ENCODE measurements around the gene ENTPD2. TPM values are rescaled to one million over a fixed set of nuclear protein-coding genes. Genes with fewer than 3 reads are reported as not detected.

ENTPD2 gene
- total RNA-seq, 1 experiment from 2014 or later = not detected

GRCh38 chr9:137031904-137032640, 21.8 kb downstream of the ENTPD2 start, which contains the start of gene FUT7:
FUT7 (minus strand) TSS chr9:137032088; CDS start chr9:137031991, 97 bp downstream.
- DNase-seq (ENCODE audit: low read depth) = no peak

DNA sequence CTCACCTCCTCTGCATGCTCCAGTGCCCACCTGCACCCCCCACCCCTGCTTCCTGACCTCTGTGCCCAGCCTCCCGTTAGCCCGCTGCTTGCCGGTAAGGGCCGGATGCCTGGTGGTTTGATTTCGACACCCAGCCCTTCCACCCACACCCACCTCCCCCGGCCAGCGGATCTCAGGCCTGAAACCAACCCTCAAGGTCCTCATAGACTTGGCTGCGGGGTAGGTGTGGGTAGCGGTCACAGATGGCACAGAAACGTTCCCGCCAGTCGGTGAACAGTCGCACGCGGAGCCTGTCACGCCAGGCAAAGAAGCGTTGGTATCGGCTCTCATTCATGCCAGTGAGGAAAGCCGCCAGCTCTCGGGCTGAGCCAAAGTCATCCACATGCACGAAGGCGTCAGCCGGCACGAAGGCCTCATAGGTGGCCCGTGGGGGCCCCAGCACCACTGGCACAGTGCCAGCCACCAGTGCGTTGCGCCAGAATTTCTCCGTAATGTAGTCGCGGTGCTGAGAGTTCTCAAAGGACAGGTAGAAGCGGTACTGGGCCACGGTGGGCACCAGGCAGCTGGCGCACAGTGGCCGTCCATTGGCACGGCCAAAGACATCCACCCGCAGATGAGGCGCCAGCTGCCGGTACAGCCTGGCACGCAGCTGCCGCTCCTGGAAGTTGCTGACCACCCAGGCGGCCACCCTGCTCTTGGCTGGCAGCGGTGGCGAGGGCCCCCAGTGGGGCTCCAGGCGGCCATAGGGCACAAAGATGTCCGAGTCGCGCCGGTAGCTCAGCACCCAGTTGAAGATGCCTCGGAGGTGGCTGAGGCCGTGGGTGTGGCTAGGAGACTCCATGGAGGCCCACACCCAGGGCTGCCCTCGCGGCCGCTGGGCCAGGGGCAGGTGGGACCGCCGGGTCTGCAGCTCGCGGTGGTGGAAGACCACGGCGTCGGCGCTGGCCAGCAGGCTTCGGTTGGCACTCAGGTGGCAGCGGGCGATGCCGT, 23.0 kb downstream of the ENTPD2 start:
- DNase-seq (ENCODE audit: low read depth) = no peak

DNA sequence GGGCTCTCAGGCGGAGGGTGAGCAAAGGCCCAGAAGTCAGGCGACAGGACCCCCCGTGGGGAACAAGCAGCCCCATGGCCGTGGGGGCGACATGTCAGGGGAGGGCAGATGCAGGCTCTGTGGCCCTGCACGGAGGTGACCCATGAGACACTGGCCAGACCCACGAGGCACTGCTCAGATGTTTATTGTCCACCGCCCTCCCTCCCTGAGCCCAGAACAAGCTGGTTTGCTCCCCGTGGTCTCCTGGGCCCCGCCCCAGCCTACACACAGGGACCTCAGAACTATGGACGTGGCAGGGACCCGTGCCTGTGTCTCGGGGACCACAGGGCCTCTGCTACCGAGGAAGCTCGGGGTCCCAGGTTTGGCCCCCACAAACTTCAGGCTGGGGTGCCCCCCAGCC, 23.9 kb downstream of the ENTPD2 start:
- DNase-seq (ENCODE audit: low read depth) = no peak

- DNase-seq (ENCODE audit: low read depth) = peak; percentile 55
Measured at GRCh38 chr9:137029058-137029936, 24.6 kb downstream of the ENTPD2 start.

GRCh38 chr9:137028263-137029057, 25.4 kb downstream of the ENTPD2 start:
- peak; percentile 37 for DNase-seq (ENCODE audit: low read depth)

- no peak for DNase-seq (ENCODE audit: low read depth)
Measured at GRCh38 chr9:137027369-137028262, 26.2 kb downstream of the ENTPD2 start, which contains the start of gene ABCA2. ABCA2 (minus strand) TSS chr9:137028237; CDS start chr9:137028140, 97 bp downstream.

DNA sequence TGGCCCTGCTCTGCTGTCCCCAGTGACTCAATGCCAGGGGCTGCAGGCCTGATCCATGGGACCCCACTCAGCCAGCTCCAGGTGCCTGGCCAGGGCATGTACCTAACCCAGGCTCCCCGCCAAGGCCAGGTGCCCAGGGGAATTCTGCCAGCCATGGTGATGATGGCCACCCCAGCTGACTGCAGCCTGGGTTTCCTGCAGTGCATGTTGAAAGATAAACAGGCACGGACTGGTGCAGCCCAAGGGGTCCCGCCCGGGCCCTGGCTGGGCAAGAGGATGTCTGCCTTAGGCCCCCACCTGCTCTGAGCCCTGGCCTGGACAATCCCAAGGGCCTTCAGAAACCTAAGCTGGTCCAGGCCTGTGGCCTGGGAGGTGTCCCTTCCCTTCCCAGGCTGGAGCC, 27.0 kb downstream of the ENTPD2 start:
- DNase-seq (ENCODE audit: low read depth) = no peak

GRCh38 chr9:137026384-137026783, 27.5 kb downstream of the ENTPD2 start:
- no peak for DNase-seq (ENCODE audit: low read depth)

DNA sequence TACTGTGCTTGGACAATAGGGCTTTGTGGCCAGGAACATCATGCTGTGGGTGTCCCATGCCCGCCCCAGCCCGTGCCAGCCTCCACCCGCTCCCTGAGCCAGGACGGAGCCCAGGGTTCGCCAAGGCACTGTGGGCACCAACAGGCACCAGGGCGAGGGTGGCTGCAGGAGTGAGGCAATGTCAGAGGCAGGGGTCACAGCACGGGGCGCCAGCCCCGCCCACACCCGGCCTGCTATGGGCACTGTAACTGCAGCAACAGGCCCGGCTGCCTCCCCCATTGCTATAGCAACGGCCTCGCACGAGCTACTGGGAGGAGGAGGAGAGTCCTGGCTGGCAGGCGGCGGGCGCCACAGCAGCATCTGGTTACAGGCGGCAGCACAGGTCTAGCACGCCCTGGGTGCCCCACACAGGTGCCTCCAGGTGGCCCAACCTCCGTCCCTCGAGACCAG, 28.3 kb downstream of the ENTPD2 start:
- no peak for DNase-seq (ENCODE audit: low read depth)

DNA sequence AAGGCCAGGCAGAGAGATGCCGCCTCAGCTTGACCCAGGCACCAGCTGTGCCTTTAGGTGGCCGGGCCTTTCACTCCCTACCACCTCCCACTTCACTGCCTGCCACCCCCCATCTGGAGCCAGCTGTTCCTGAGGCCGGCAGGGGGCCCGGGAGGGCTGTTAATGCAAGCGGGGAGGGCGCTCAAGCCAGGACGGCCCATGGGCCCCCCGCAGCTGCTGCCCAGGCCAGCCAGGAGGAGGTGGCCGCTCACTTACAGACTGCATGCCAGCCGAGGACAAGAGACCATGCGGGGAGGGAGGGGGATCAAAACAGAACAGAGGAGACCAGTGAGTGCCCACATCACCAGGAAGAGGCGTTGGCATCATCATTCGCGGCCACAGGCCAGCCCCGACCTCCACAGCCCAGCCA, 30.3 kb downstream of the ENTPD2 start:
- no peak for DNase-seq (ENCODE audit: low read depth)

DNA sequence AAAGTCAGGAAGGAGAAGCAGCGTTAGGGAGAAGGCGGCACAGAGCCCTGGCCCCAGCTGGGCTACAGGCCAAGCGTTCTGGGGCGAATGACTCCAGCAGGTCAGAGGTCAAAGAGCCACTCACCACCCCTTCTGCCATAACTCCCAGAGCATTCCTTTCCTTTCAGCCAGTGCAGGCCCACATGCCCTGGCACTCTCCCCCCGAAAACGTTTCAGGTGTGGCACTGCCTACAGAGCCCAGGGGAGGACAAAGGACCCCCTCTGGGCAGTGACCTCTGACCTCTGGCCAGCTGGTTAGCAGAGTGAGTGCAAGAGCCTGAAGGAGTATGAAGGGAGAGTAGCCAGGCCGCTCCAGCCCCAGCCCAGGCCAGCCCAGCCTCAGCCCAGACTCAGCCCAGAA, 30.7 kb downstream of the ENTPD2 start:
- DNase-seq (ENCODE audit: low read depth) = no peak

GRCh38 chr9:137022662-137023008, 31.2 kb downstream of the ENTPD2 start:
- no peak for DNase-seq (ENCODE audit: low read depth)

DNA sequence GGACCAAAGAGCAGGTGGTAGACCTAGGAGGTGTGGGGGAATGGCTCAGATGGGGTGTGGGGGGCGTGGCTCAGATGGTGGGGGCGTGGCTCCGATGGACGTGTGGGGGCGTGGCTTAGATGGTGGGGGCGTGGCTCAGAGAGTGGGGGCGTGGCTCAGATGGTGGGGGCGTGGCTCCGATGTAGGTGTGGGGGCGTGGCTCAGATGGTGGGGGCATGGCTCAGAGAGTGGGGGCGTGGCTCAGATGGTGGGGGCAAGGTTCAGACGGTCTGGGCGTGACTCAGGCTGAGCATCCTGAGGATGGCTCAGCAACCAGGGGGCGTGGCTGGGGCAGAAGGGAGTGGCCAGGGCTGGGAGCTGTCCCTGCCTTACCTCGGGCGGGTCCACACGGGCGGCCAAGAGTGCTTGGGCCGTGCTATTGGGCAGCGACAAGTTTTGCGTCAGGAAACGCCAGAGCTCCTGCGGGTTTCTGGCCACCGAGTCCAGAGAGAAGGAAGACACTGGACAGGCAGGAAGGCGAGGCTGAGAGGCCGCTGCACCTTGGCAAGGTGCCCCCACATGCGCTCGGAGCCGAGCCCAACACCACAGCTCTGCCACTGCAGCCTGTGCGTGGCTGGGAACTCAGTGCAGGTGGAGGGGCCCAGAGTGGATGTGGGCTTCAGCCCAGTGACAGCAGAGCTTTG, 31.7 kb downstream of the ENTPD2 start:
- DNase-seq (ENCODE audit: low read depth) = peak; percentile 75

DNA sequence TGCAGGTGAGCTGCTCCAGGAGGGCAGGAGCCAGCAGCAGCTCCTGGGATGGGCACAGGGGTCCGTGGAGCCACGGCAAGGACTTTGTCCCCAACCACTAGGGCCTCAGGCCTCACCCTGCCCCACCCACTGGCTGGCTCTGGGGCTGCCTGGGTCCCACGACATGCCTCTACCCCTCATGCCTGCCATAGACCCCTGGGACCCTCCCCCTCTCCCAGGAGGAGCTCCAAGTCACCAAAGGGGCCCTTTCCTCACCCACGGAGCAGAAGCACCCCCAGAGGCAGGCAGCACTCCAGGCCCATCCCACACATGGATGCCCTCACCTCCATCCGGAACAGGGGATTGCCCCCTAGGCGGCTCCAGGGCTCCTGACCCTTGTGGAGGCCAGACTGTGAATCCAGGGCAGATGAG, 32.3 kb downstream of the ENTPD2 start:
- no peak for DNase-seq (ENCODE audit: low read depth)

GRCh38 chr9:137020771-137021567, 32.9 kb downstream of the ENTPD2 start:
- DNase-seq (ENCODE audit: low read depth) = no peak

DNA sequence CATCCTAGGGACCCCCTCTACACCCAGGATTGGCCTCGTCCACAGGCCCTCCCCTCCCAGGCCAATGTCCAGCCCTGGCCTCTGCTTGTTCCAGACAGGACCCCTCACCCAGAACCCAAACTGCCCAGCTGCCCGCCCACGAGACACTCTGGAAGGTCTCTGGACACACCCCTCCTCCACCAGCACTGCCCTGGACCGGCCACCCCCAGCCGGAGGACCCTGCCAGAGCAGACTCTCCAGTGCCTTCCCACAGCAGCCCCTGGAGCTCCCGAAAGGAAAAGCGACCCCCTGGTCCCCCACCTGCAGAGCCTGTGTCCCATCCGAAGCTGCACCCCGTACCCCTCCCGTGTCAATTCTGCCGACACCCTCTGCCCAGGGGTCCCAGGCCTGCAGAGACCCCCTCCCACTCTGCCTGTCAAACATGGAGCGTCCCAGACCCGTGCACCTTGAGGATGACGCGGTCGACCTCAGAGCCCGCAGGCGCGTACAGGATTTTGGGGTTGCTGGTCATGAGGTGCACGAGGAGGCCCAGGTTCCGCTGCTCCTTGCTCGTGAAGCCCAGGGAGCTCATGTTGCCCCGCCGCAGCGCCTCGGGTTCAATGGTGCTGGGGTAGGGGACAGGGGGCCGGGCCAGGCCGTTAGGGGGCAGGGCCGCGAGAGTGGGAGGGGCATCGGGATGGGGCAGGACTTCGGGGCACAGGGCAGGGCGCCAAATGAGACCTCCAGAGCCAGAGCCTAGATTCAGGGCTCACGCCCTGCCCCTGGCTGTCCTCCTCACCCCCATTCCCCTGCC, 33.8 kb downstream of the ENTPD2 start:
- no peak for DNase-seq (ENCODE audit: low read depth)

Data from HT1080 (cell line).